NCI-H2107 treated with DMSO at 0.1 percent for 48 hours (cell line): Measurements from ENCODE around the gene ARID3C.

Experiments used
- DNase-seq: peaks from one replicate; lab custom pipeline; 2025; ENCODE audit not compliant: unreplicated experiment; lab: John Stamatoyannopoulos, UW

The ARID3C gene

GRCh38 chr9:34579104-34579807, 49.6 kb downstream of the ARID3C start:
- no peak for DNase-seq

DNA sequence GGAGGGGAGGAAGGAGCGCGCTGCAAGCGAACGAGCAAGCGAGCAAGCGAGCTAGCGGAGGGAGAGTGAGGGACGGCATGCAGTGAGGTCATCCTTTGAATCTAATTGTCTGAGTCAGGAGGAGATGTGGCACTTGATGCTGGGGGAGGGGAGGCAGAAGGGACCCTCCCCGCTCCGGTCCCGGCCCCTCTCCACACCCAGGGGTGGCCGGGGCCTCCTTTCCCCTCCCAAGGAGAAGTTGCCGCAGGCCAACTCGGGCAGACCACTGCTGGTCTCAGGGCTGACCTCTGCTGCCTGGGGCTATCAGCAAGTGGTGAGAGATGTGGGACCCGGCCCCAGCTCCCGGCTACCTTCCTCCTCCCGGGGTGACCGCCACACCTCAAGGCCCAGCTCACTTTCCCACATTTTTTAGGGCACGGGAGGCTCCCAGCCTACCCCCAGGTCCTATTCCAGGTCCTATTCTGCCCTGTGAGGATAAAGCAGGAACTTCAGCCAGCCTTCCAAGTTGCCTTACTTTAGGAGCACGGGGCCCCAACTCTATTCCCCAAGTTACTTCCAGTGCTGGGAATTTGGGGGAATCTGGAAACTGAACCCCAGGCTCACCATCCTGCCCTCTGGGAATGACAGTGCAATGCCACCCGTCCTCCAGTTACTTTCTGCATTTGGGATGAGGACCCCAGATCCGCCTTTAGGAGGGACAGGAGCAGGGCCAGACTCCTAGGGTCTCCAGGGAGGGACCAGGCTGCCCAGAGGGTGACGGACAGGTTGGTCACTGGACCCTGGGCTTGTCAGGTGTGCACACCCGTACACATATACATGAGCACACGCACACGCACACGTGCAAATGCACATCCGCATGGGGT, 50.4 kb downstream of the ARID3C start:
- no peak for DNase-seq

DNA sequence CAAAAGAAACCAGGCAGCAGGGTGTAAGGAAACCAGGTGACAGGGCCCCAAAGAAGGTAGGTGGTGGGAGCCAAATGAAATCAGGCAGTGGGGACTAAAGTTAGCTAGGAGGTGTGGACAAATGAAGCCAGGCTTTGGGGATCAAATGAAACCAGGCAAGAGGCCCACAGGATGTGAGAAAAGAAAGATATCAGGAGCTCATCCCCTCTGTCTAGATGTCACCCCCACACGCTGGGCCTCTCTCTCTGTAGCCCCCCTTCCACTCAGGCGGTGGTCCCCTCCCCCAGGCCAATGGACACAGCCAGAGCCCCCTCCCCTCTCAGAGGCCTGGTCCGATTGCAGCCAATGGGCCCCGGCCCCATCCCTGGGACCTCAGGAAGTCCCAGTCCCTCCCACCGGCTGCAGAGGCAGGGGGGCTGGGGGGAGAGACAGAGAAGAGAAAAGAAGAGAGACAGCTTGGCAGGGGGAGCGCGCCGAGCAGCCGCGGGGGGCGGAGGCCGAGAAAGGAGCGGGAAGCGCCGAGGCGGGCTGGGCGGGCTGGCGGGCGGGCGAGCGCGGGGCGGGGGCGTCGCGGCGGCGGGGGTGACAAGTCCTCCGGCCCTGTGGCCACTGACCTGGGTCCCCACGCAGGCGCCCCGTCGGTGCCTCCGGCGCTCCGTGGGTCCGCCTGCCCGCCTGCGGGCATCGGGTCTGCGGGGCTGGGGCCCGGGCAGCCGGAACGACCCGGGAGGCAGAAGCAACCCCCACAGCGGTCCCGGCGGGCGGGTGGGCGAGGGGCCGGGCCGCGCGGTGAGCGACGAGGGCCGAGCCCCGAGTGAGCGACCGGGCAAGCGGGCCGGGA, 51.2 kb downstream of the ARID3C start:
- DNase-seq: no peak

- DNase-seq: no peak
Measured at GRCh38 chr9:34576597-34577399, 52.1 kb downstream of the ARID3C start.

GRCh38 chr9:34575862-34576596, 52.8 kb downstream of the ARID3C start:
- no peak for DNase-seq

GRCh38 chr9:34575241-34575640, 53.6 kb downstream of the ARID3C start:
- no peak for DNase-seq

DNA sequence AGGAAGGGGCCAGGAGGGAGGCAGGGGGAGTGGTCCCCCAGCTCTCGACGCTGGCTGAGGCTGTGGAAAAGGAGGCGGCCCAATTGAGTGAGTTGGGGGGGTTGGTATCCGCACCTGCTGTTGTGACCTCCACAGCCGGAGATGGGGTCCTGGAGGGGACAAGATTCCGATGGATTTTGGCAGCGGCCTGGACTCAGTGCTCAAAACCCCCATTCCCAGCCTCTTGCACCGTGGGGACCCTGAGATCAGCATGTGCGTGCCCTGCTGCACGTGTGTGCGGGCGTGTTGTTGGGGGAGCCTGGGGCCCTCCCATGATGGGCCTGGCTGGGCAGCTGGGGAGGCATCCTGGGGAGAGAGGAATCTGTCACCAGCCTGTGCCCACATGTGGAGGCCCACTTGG, 54.3 kb downstream of the ARID3C start:
- DNase-seq: no peak

DNA sequence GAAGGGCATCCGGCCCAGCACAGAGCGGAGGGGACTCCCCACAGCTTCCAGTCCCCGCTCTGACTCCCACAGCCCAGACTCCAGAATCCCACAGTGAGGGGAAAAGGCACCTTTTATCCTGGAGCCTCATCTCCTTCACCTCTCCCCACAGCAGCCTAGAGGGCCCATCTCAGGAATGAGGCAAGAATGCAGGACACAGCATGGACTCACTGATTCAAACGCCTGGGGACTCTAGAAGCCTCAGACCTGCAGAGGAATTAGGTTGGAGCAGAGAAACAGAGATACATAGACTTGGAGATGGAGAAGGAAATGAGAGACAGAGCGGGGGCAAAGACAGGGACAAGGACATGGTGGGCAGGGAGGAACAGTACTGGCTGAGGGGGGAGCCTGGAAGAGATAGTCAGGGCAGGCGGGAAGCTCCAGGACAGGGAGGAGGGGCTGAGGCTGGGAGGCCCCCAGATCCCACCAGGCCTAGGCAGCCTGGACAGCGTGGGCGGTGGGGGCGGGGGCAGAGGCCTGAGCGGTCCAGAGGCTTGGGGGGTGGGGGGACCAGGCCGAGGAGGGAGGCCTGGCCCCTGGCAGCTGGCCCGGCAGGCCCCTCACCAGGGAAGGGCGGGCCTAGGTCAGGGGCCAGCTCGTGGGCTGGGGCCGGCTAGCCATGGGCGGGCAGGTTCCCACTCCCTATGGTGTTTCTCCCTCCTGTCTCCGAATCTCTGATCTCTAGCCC, 55.1 kb downstream of the ARID3C start:
- DNase-seq: no peak

GRCh38 chr9:34572628-34573027, 56.2 kb downstream of the ARID3C start:
- no peak for DNase-seq

GRCh38 chr9:34572092-34572491, 56.8 kb downstream of the ARID3C start:
- no peak for DNase-seq

- no peak for DNase-seq
Measured at GRCh38 chr9:34571481-34571810, 57.4 kb downstream of the ARID3C start.
